HPDE6-E6E7 (cell line): ENCODE data around the gene GMPPB.
"Not testable (repeated sequence)": the region's sequence is repeated elsewhere in the genome, so short reads cannot be mapped to it uniquely, and the experiment has no call there.

Experiments used
- DNase-seq: peaks from one replicate; pipeline ENCODE4 v3.0.0; 2011; ENCODE audit warnings: missing footprints; ENCODE audit errors: extremely low spot score

The GMPPB gene

GRCh38 chr3:49689908-49690624, 33.7 kb downstream of the GMPPB start:
- not testable (repeated sequence) for DNase-seq

GRCh38 chr3:49689046-49689907, 34.5 kb downstream of the GMPPB start, which contains the start of the genes MST1 and RNF123:
Gene MST1, minus strand, starts transcription at chr3:49689474. Its CDS starts 783 bp downstream, at chr3:49688691.
Gene RNF123, plus strand, starts transcription at chr3:49689557. Its CDS starts 1,609 bp downstream, at chr3:49691166.
- peak; percentile 46 for DNase-seq

- not testable (repeated sequence) for DNase-seq
These were observed 35.3 kb downstream of the GMPPB start for GRCh38 chr3:49688338-49689045.

- DNase-seq: not testable (repeated sequence)
These were observed 36.3 kb downstream of the GMPPB start for GRCh38 chr3:49687424-49687795.

GRCh38 chr3:49686769-49687423, 36.9 kb downstream of the GMPPB start:
- DNase-seq: not testable (repeated sequence)

GRCh38 chr3:49686346-49686745, 37.4 kb downstream of the GMPPB start:
- DNase-seq: not testable (repeated sequence)

GRCh38 chr3:49685846-49686245, 37.9 kb downstream of the GMPPB start:
- DNase-seq: not testable (repeated sequence)

- not testable (repeated sequence) for DNase-seq
These were observed 38.6 kb downstream of the GMPPB start for GRCh38 chr3:49685103-49685502.

- DNase-seq: not testable (repeated sequence)
These were observed 39.3 kb downstream of the GMPPB start for GRCh38 chr3:49684453-49684852.

GRCh38 chr3:49683162-49683561, 40.6 kb downstream of the GMPPB start:
- DNase-seq: no peak

- no peak for DNase-seq
These were observed 42.2 kb downstream of the GMPPB start for GRCh38 chr3:49681543-49681942.

GRCh38 chr3:49681232-49681522, 42.6 kb downstream of the GMPPB start:
- no peak for DNase-seq

GRCh38 chr3:49680493-49681231, 43.1 kb downstream of the GMPPB start:
- no peak for DNase-seq

- no peak for DNase-seq
These were observed 47.8 kb downstream of the GMPPB start for GRCh38 chr3:49675912-49676311.

GRCh38 chr3:49674497-49674983, 49.2 kb downstream of the GMPPB start:
- no peak for DNase-seq

GRCh38 chr3:49673715-49674496, 49.8 kb downstream of the GMPPB start, which contains the start of gene APEH:
Gene APEH, plus strand, starts transcription at chr3:49674351. Its CDS starts 51 bp downstream, at chr3:49674402.
- DNase-seq: peak; percentile 69

- no peak for DNase-seq
These were observed 50.5 kb downstream of the GMPPB start for GRCh38 chr3:49673121-49673714.

- DNase-seq: peak; percentile 37
These were observed 52.2 kb downstream of the GMPPB start for GRCh38 chr3:49671291-49672288.
